GM12878 (cell line): ENCODE results near the gene CENPP. TPM values are rescaled to one million over a fixed set of nuclear protein-coding genes. Genes with fewer than 3 reads are reported as not detected.

ENCODE experiments used
- ATAC-seq: fragments of 200-7000 bp; cut with Tn5 transposase; 3 replicates; pipeline ENCODE4 v1.9.1; 2020; ENCODE audit warnings: mild to moderate bottlenecking, moderate library complexity
- BruUV-seq: library from RNA; stranded (reverse); fragments of 400-500 nt; replicated peaks from 2 replicates; lab custom pipeline; 2021; lab: Mats Ljungman, UMichigan
- CTCF ChIA-PET: fragments of 300-600 bp; sonication (Branson Sonifier 250); formaldehyde crosslinking; extraction: SDS; loops from one replicate; lab custom pipeline; 2021; ENCODE audit warnings: inconsistent platforms; lab: Yijun Ruan, JAX
- POLR2A ChIA-PET: fragments of 350-600 bp; formaldehyde crosslinking; extraction: SDS; loops from one replicate; lab custom pipeline; 2021; ENCODE audit warnings: inconsistent platforms; lab: Charles Lee
- RAD21 ChIA-PET: fragments of 300-600 bp; sonication (Branson Sonifier 250); formaldehyde crosslinking; loops from one replicate; lab custom pipeline; 2023; ENCODE audit warnings: antibody characterized with exemption; ENCODE audit not compliant: unreplicated experiment; lab: Charles Lee
- SMC1A ChIA-PET: fragments of 300-600 bp; sonication (Branson Sonifier 250); formaldehyde crosslinking; loops from one replicate; lab custom pipeline; 2023; ENCODE audit not compliant: unreplicated experiment, uncharacterized antibody; lab: Charles Lee
- DNase-seq: peaks from one replicate; pipeline ENCODE4 v3.0.0-alpha.2; 2011; ENCODE audit warnings: low read depth, low spot score
- FAIRE-seq: peaks from 3 replicates; lab custom pipeline; 2011; peaks lifted over from hg19 to GRCh38; lab: Jason Lieb, UNC
- H2AFZ ChIP-seq: 2 replicates; pipeline ENCODE4 v1.6.0; 2011; ENCODE audit warnings: low read depth, low read length, control low read depth; ENCODE audit not compliant: control insufficient read depth
- H3K27ac ChIP-seq: 2 replicates; pipeline ENCODE4 v1.5.1; 2011; ENCODE audit warnings: control low read depth; ENCODE audit not compliant: control insufficient read depth, insufficient read depth
- H3K27me3 ChIP-seq, 2 experiments: replicated peaks in 1 of 2; 2 replicates each; pipeline versions ENCODE4 v1.6.0 to v1.6.1; 2011; ENCODE audit warnings: low read length in 1 of 2; ENCODE audit not compliant: control insufficient read depth in 2 of 2, insufficient read depth in 2 of 2
- H3K36me3 ChIP-seq, 2 experiments: 2 replicates each; pipeline ENCODE4 v1.5.1; 2011; ENCODE audit warnings: low read length in 1 of 2; ENCODE audit not compliant: control insufficient read depth in 2 of 2, insufficient read depth in 2 of 2
- H3K4me1 ChIP-seq: 2 replicates; pipeline ENCODE4 v1.6.1; 2011; ENCODE audit warnings: mild to moderate bottlenecking, low read length, moderate library complexity, mixed read lengths; ENCODE audit not compliant: control insufficient read depth, insufficient read depth
- H3K4me2 ChIP-seq: 2 replicates; pipeline ENCODE4 v1.6.0; 2011; ENCODE audit warnings: control low read depth; ENCODE audit not compliant: control insufficient read depth, insufficient read depth
- H3K4me3 ChIP-seq: fragments of 200-600 bp; sonication (generic); 2 replicates; pipeline ENCODE4 v1.5.1; 2016
- H3K79me2 ChIP-seq: 2 replicates; pipeline ENCODE4 v1.6.0; 2011; ENCODE audit warnings: low read length; ENCODE audit not compliant: control insufficient read depth, insufficient read depth
- H3K9ac ChIP-seq: 2 replicates; pipeline ENCODE4 v1.8.0; 2011; ENCODE audit warnings: low read length, control low read depth, mixed read lengths; ENCODE audit not compliant: control insufficient read depth, insufficient read depth
- H3K9me3 ChIP-seq: replicated peaks from 3 replicates; pipeline ENCODE4 v1.5.1; 2011; ENCODE audit warnings: mild to moderate bottlenecking, low read length; ENCODE audit not compliant: control insufficient read depth, insufficient read depth
- H4K20me1 ChIP-seq: 2 replicates; pipeline ENCODE4 v1.6.0; 2011; ENCODE audit not compliant: control insufficient read depth, insufficient read depth
- ASH2L ChIP-seq: fragments of 300-600, 200-600 bp; sonication (generic); IDR thresholded peaks from 2 replicates; pipeline ENCODE4 v1.6.1; 2017; ENCODE audit warnings: low read depth, mild to moderate bottlenecking, borderline replicate concordance
- EGR1 ChIP-seq, 2 experiments: IDR thresholded peaks; 1 replicate in 1 of 2; 2 replicates in 1 of 2; pipeline ENCODE4 v1.6.1; 2011 to 2012; ENCODE audit warnings: low read depth in 2 of 2, low read length in 2 of 2, borderline replicate concordance in 1 of 2, mild to moderate bottlenecking in 1 of 2, moderate library complexity in 1 of 2
- HDAC2 ChIP-seq: fragments of 200-600 bp; sonication (generic); IDR thresholded peaks from 2 replicates; pipeline ENCODE4 v1.6.1; 2017
- IRF3 ChIP-seq: fragments of 450-650 bp; IDR thresholded peaks from 2 replicates; pipeline ENCODE4 v1.6.1; 2014; ENCODE audit warnings: mild to moderate bottlenecking
- NFYB ChIP-seq: IDR thresholded peaks from 2 replicates; pipeline ENCODE4 v1.6.1; 2011; ENCODE audit warnings: low read depth, mild to moderate bottlenecking, low read length, improper control_type of control experiment, moderate library complexity; ENCODE audit not compliant: insufficient read depth
- NR2C1 ChIP-seq: fragments of 450-650 bp; IDR thresholded peaks from 2 replicates; pipeline ENCODE4 v1.6.1; 2017; ENCODE audit warnings: antibody characterized with exemption, mild to moderate bottlenecking, moderate library complexity
- NR2C2 ChIP-seq: IDR thresholded peaks from 2 replicates; pipeline ENCODE4 v1.6.1; 2011; ENCODE audit warnings: borderline replicate concordance, low read depth; ENCODE audit not compliant: control insufficient read depth, insufficient read length
- POLR2A ChIP-seq: IDR thresholded peaks from 2 replicates; pipeline ENCODE4 v1.6.1; 2011; ENCODE audit warnings: low read depth, mild to moderate bottlenecking, low read length
- TCF3 ChIP-seq: IDR thresholded peaks from 2 replicates; pipeline ENCODE4 v1.6.1; 2012; ENCODE audit warnings: low read depth, mild to moderate bottlenecking, low read length, borderline replicate concordance; ENCODE audit not compliant: insufficient read depth
- ZNF687 ChIP-seq: fragments of 450-650 bp; IDR thresholded peaks from 2 replicates; pipeline ENCODE4 v1.6.1; 2017; ENCODE audit warnings: mild to moderate bottlenecking, moderate library complexity
- WGBS: methylation state at CpG from one replicate; pipeline ENCODE4 v1.1.6; 2016; ENCODE audit warnings: low lambda C conversion rate; ENCODE audit not compliant: insufficient replicate concordance, insufficient coverage; ENCODE audit errors: missing lambda C conversion rate; 5-methylcytosine and 5-hydroxymethylcytosine counted together
- in situ Hi-C: fragments of 300-500 bp; cut with MboI; formaldehyde crosslinking; loops from 9 replicates; pipeline ENCODE4 v1.14.3; 2018; ENCODE audit warnings: mixed read lengths
- intact Hi-C: fragments of 100-400 bp; cut with micrococcal nuclease; formaldehyde crosslinking; loops from one replicate; pipeline ENCODE4 v1.14.2; 2022; ENCODE audit not compliant: unreplicated experiment
- polyA plus RNA-seq, 11 experiments: library from polyadenylated mRNA; depleted of rRNA in 4 of 11; unstranded in 6 of 11; stranded (reverse) in 5 of 11; fragments of >200 nt; fragmentation: Nextera tagmentation in 4 of 11; fragmentation: Illumina TruSeq in 1 of 11; extraction: Ambion mirVana in 4 of 11; extraction: Trizol in 1 of 11; gene quantifications; 1 replicate in 1 of 11; 2 replicates in 10 of 11; pipeline versions ENCODE4 v1.2.1 to v1.2.3, GENCODE V29; 2011 to 2016; ENCODE audit warnings: inconsistent platforms in 2 of 11, missing spikeins in 2 of 11, low read depth in 1 of 11
- total RNA-seq, 4 experiments: library from RNA; depleted of rRNA in 3 of 4; stranded (reverse); fragments of >200 nt in 3 of 4; fragmentation: Illumina TruSeq in 1 of 4; extraction: Trizol in 1 of 4; gene quantifications; 2 replicates each; pipeline versions ENCODE4 v1.2.1 to v1.2.3, GENCODE V29; 2013 to 2021

CENPP gene
- total and polyA plus RNA-seq, 10 of the 15 experiments (the other 5 are each of a cell fraction or from before 2014, with no cell fraction given) = 9.4 to 31.4 (median 19.8) TPM

DNA sequence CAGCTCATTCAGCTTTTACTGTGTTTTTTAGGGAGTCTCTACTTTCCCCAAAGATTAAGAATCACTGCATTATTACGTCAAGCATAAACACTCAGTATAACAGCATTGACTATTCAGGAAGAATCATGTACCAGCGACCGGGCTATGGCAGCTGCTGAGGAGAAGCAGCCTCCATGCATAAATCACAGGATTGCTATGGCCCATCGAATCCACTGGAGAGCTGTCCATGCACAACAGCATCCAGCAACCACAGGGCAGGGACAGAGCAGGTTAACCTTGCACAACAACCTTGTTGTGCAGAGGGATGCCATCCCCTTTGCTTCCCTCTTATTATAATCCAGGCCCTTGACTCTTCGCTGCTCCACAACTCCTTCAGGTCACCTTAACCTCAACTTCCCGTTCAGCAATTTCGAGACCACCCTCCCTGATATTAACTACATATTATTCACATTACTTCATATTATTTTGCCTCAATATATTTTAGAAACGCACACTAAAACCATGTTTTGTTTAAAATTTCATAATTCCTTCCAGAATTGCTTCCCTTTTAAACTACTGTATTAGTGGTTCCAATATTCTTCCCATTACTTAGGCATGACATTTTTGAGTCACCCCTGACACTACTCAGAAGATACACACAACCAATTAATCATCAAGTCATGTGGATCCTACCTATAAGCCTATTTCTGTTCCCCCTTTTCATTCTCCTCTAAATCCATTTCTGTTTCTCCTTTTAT is 33.2 kb upstream of the CENPP start:
- POLR2A ChIA-PET = interaction anchor here (3.4 kb wide), 1 partner anchor 33 kb away, joined by 9 read pairs; the partner anchor contains the start of genes CENPP and NOL8
- Histone ChIP-seq H3K9ac (peak overlapping the region; percentile 88), H3K36me3 (peaks cover 0 to 3% of the 10 kb centered on the region in 2 experiments; a peak in 2 of 4 replicates), H3K27ac (peak overlapping the region; percentile 71), H3K4me3 (peak overlapping the region; percentile 81), H4K20me1 (no peaks in the 10 kb centered on the region), H2AFZ (no peak overlapping the region), H3K4me1 (peaks cover 14% of the 10 kb centered on the region), H3K9me3 (no peaks in the 10 kb centered on the region), H3K79me2 (peaks cover 68% of the 10 kb centered on the region), H3K27me3 (no peaks in the 10 kb centered on the region), H3K4me2 (peak overlapping the region; percentile 97)
- TF ChIP-seq POLR2A = peak; percentile 36; the same call in 1 of the 2 replicates
- TF ChIP-seq TCF3 = no peak
- SMC1A ChIA-PET = interaction anchor here (0.6 to 1.2 kb wide), 4 partner anchors 8 to 144 kb away, joined by 3 to 5 read pairs (median 3); no protein-coding TSS in a partner anchor
- WGBS = 15% methylated on average over 8 of the region's 8 CpGs
- CTCF ChIA-PET = interaction anchor here (1.4 to 3.3 kb wide), 2 partner anchors 10 to 14 kb away, joined by 5 to 9 read pairs; no protein-coding TSS in a partner anchor
- no peak for FAIRE-seq
- RAD21 ChIA-PET = interaction anchor here (0.7 to 0.9 kb wide), 2 partner anchors 34 to 138 kb away, joined by 3 to 5 read pairs; partner anchors contain the start of gene CENPP
- in situ Hi-C loops (no loop called here), intact Hi-C loops (no loop called here)
- no peak for ATAC-seq
- BruUV-seq = no TSS peak
- DNase-seq = no peak

DNA sequence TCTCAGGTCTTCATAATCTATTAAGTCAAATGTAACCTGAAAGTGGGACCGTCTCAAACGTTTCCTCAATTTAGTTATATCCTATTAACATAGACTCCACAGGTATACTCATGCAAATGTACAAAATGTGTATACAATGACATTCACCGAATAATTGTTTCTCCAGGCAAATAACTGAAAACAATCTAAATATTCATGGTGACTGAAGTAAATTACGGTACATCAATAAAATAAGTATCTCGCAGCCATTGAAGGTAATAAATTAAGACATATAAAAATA is 32.7 kb upstream of the CENPP start:
- intact Hi-C loops = no loop called here
- ATAC-seq (no peak), FAIRE-seq (no peak), DNase-seq (no peak)
- in situ Hi-C loops = no loop called here
- Histone ChIP-seq H3K4me3 (peak overlapping the region; percentile 81), H3K36me3 (peaks cover 0 to 8% of the 10 kb centered on the region in 2 experiments; a peak in 3 of 4 replicates), H3K9me3 (no peaks in the 10 kb centered on the region), H4K20me1 (no peaks in the 10 kb centered on the region), H2AFZ (no peak overlapping the region), H3K27ac (peak overlapping the region; percentile 71), H3K79me2 (peaks cover 64% of the 10 kb centered on the region), H3K4me1 (peaks cover 14% of the 10 kb centered on the region), H3K27me3 (no peaks in the 10 kb centered on the region), H3K4me2 (peak overlapping the region; percentile 97), H3K9ac (peak overlapping the region; percentile 88)
- ChIA-PET SMC1A (no interaction called here), CTCF (interaction anchor here (0.7 kb wide), 1 partner anchor 154 kb away, joined by 3 read pairs; no protein-coding TSS in a partner anchor), POLR2A (interaction anchor here (3.4 kb wide), 1 partner anchor 33 kb away, joined by 9 read pairs; the partner anchor contains the start of genes CENPP and NOL8), RAD21 (no interaction called here)
- TSS peak; percentile 66 for BruUV-seq
- WGBS = 4% methylated on average over 5 of the region's 5 CpGs
- TF ChIP-seq EGR1 (IDR thresholded peaks at IDR 0.05; ENCODE audit: borderline replicate concordance in 1 of 2, low read depth in 2 of 2, low read length in 2 of 2) = no peak
- TF ChIP-seq ASH2L = no peak
- TF ChIP-seq ZNF687 = no peak
- TF ChIP-seq HDAC2 = no peak
- TF ChIP-seq NFYB = no peak
- no peak for TF ChIP-seq NR2C1
- no peak for TF ChIP-seq NR2C2
- no peak for TF ChIP-seq IRF3
